Neutrophil (primary cell): Measurements from ENCODE around the gene DDHD1.

ENCODE experiments used
- H3K27ac ChIP-seq: fragments of 200-600 bp; sonication (generic); 2 replicates; pipeline ENCODE4 v1.5.1; 2016; ENCODE audit warnings: mild to moderate bottlenecking, moderate library complexity
- H3K27me3 ChIP-seq: fragments of 200-600 bp; sonication (generic); 2 replicates; pipeline ENCODE4 v1.6.0; 2016; ENCODE audit warnings: mild to moderate bottlenecking
- H3K36me3 ChIP-seq: fragments of 200-600 bp; sonication (generic); 2 replicates; pipeline ENCODE4 v1.5.1; 2017
- H3K4me1 ChIP-seq, 2 experiments: fragments of 200-600 bp in 1 of 2; sonication (generic) in 1 of 2; 1 replicate in 1 of 2; 2 replicates in 1 of 2; pipeline versions ENCODE4 v1.5.1 to v1.6.1; 2013 to 2016; ENCODE audit warnings: low read depth in 1 of 2, low read length in 1 of 2, mild to moderate bottlenecking in 1 of 2, moderate library complexity in 1 of 2; ENCODE audit not compliant: control insufficient read depth in 1 of 2, insufficient read depth in 1 of 2
- H3K4me3 ChIP-seq, 2 experiments: fragments of 200-600 bp in 1 of 2; sonication (generic) in 1 of 2; 1 replicate in 1 of 2; 2 replicates in 1 of 2; pipeline ENCODE4 v1.5.1; 2013 to 2016; ENCODE audit warnings: low read depth in 1 of 2, low read length in 1 of 2, mild to moderate bottlenecking in 1 of 2, moderate library complexity in 1 of 2
- H3K9me3 ChIP-seq: fragments of 200-600 bp; sonication (generic); 2 replicates; pipeline ENCODE4 v1.5.1; 2016
- CTCF ChIP-seq: fragments of 200-600 bp; sonication (generic); IDR thresholded peaks from 2 replicates; pipeline ENCODE4 v1.5.1; 2016; ENCODE audit warnings: antibody characterized with exemption

The DDHD1 gene

DNA sequence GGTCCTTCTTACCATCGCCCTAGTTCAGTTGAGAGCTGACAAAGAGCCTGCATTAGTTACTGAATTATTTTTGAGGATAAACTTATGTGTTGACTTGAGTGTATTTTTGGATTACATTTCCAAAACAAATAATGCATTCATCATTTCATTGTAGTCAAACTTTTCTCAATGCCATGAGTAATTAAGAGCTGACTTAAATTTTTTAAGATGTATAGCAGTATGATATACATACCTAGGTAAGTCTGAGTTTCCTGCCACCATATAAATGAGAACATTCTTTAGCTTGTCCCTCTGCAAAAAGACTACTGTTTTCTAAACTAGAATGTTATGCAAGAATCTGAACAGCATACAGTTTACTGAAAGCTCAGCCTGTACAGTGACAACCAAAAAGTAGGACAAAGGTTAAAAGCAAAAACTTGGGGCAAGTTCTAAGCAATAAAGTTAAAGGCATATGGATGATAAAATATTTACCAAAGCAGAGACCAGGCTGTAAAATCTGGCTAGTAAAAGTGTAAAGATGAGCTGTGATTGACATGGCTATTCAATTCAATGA, 120.2 kb downstream of the DDHD1 start:
- Histone ChIP-seq H3K4me3 (no peak overlapping the region), H3K27ac (no peak overlapping the region), H3K4me1 (no peaks in the 10 kb centered on the region), H3K9me3 (no peaks in the 10 kb centered on the region), H3K36me3 (no peaks in the 10 kb centered on the region), H3K27me3 (no peaks in the 10 kb centered on the region)
- no peak for TF ChIP-seq CTCF

- no peak overlapping the region for H3K27ac ChIP-seq
- H3K4me3 ChIP-seq = no peak overlapping the region
- H3K36me3 ChIP-seq = no peaks in the 10 kb centered on the region
- no peaks in the 10 kb centered on the region for H3K27me3 ChIP-seq
- no peaks in the 10 kb centered on the region for H3K9me3 ChIP-seq
- TF ChIP-seq CTCF = no peak
- H3K4me1 ChIP-seq = no peaks in the 10 kb centered on the region
These were observed 120.8 kb downstream of the DDHD1 start for GRCh38 chr14:53032161-53032803.

- Histone ChIP-seq H3K27me3 (no peaks in the 10 kb centered on the region), H3K4me1 (no peaks in the 10 kb centered on the region), H3K36me3 (no peaks in the 10 kb centered on the region), H3K27ac (no peak overlapping the region), H3K9me3 (no peaks in the 10 kb centered on the region), H3K4me3 (no peak overlapping the region)
- TF ChIP-seq CTCF = no peak
These were observed 125.6 kb downstream of the DDHD1 start for GRCh38 chr14:53027562-53027961.

DNA sequence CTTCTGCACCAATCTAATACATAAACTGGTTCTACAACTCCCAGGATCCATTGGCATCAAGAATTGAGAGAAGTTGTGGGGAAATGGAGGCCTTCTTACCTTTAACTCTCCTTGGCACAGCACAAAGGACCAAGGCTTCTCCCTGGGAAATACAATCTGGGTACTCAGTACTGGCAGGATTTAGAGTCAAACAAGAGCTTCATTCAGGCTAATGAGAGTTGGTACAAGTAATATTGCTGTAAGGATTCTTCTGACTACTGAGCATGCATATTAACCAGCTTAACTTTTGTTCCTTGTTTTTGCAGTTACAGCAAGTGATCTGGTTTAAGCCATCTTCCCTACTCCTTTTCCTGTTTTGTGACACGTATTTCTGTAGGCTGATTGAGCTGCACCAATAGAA, 126.1 kb downstream of the DDHD1 start:
- H3K27me3 ChIP-seq = no peaks in the 10 kb centered on the region
- no peaks in the 10 kb centered on the region for H3K36me3 ChIP-seq
- H3K9me3 ChIP-seq = no peaks in the 10 kb centered on the region
- no peak for TF ChIP-seq CTCF
- no peak overlapping the region for H3K4me3 ChIP-seq
- H3K4me1 ChIP-seq = no peaks in the 10 kb centered on the region
- no peak overlapping the region for H3K27ac ChIP-seq

DNA sequence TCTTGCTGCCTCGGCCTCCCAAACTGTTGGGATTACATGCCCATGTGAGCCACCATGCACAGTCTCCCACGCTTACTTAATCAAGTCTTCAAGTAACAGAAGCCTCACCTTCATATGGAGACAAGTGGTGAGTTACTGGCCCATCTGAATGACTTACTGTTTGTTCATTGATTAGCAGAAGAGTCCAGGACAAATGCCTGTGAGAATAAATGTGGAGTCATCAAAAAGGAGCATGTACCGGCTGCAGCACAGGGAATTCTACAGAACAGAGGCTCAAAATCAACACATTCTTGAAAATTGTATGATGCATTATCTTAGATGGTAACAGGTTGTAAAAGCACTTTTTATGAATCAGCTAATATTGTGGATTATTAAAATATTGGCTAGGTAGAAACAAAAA, 129.8 kb downstream of the DDHD1 start:
- no peak overlapping the region for H3K27ac ChIP-seq
- no peaks in the 10 kb centered on the region for H3K27me3 ChIP-seq
- TF ChIP-seq CTCF = no peak
- no peaks in the 10 kb centered on the region for H3K4me1 ChIP-seq
- H3K9me3 ChIP-seq = no peaks in the 10 kb centered on the region
- H3K36me3 ChIP-seq = no peaks in the 10 kb centered on the region
- H3K4me3 ChIP-seq = no peak overlapping the region
